ENCODE measurements around the gene RBP5.

GRCh38 chr12:7125632-7126227 lies 3.0 kb downstream of the RBP5 start:
- TF ChIP-seq SMC3 (IDR thresholded peaks at IDR 0.05): no peak
- TF ChIP-seq E2F6 (IDR thresholded peaks at IDR 0.05; ENCODE audit: borderline replicate concordance, low read depth): no peak
- TF ChIP-seq, protein P1, sequence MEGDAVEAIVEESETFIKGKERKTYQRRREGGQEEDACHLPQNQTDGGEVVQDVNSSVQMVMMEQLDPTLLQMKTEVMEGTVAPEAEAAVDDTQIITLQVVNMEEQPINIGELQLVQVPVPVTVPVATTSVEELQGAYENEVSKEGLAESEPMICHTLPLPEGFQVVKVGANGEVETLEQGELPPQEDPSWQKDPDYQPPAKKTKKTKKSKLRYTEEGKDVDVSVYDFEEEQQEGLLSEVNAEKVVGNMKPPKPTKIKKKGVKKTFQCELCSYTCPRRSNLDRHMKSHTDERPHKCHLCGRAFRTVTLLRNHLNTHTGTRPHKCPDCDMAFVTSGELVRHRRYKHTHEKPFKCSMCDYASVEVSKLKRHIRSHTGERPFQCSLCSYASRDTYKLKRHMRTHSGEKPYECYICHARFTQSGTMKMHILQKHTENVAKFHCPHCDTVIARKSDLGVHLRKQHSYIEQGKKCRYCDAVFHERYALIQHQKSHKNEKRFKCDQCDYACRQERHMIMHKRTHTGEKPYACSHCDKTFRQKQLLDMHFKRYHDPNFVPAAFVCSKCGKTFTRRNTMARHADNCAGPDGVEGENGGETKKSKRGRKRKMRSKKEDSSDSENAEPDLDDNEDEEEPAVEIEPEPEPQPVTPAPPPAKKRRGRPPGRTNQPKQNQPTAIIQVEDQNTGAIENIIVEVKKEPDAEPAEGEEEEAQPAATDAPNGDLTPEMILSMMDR (IDR thresholded peaks at IDR 0.05): no peak
- TF ChIP-seq FOSL2 (IDR thresholded peaks at IDR 0.05): no peak
- no peak for TF ChIP-seq FOSL2 (CRISPR knock-in tag; IDR thresholded peaks at IDR 0.05)

Data from A549 (cell line).